ENCODE measurements around the gene RASSF3. TPM values are rescaled to one million over a fixed set of nuclear protein-coding genes. Genes with fewer than 3 reads are reported as not detected.

RASSF3 gene
- total and polyA plus RNA-seq, 10 of the 15 experiments (the other 5 are each of a cell fraction or from before 2014, with no cell fraction given), result 6.9 to 62.4 (median 30.3) TPM

- ChIA-PET RAD21 (ENCODE audit: unreplicated experiment) (no interaction called here), SMC1A (ENCODE audit: uncharacterized antibody, unreplicated experiment) (interaction anchor here (1.4 kb wide), 1 partner anchor 10 kb away, joined by 5 read pairs; no protein-coding TSS in a partner anchor), CTCF (interaction anchor here (0.7 to 1.0 kb wide), 3 partner anchors 9 to 117 kb away, joined by 3 to 4 read pairs (median 3); no protein-coding TSS in a partner anchor), POLR2A (interaction anchor here (0.6 kb wide), 1 partner anchor 46 kb away, joined by 3 read pairs; no protein-coding TSS in a partner anchor)
- Histone ChIP-seq H4K20me1 (ENCODE audit: control insufficient read depth, insufficient read depth) (no peaks in the 10 kb centered on the region), H3K4me1 (ENCODE audit: control insufficient read depth, insufficient read depth, low read length) (no peaks in the 10 kb centered on the region), H3K9ac (ENCODE audit: control insufficient read depth, insufficient read depth, low read length) (no peak overlapping the region), H3K4me2 (ENCODE audit: control insufficient read depth, insufficient read depth) (no peak overlapping the region), H2AFZ (ENCODE audit: control insufficient read depth, low read depth, low read length) (no peak overlapping the region), H3K27me3 (replicated peaks in 1 of 2; ENCODE audit: control insufficient read depth in 2 of 2, insufficient read depth in 2 of 2, low read length in 1 of 2) (no peaks in the 10 kb centered on the region), H3K4me3 (no peak overlapping the region), H3K9me3 (replicated peaks; ENCODE audit: control insufficient read depth, insufficient read depth, low read length) (no peaks in the 10 kb centered on the region), H3K36me3 (ENCODE audit: control insufficient read depth in 2 of 2, insufficient read depth in 2 of 2, low read length in 1 of 2) (no peaks in the 10 kb centered on the region), H3K79me2 (ENCODE audit: control insufficient read depth, insufficient read depth, low read length) (no peaks in the 10 kb centered on the region), H3K27ac (ENCODE audit: control insufficient read depth, insufficient read depth) (no peak overlapping the region)
- intact Hi-C loops (cut with micrococcal nuclease; ENCODE audit: unreplicated experiment), result no loop called here
- FAIRE-seq (no peak), ATAC-seq (no peak), DNase-seq (ENCODE audit: low read depth, low spot score) (no peak)
- 8% methylated on average over 2 of the region's 2 CpGs for WGBS (ENCODE audit: insufficient coverage, insufficient replicate concordance, low lambda C conversion rate, missing lambda C conversion rate)
- no TSS peak for BruUV-seq (replicated peaks)
- in situ Hi-C loops (cut with MboI), result no loop called here
- TF ChIP-seq SMARCA5 (IDR thresholded peaks at IDR 0.05) (no peak), NFXL1 (IDR thresholded peaks at IDR 0.05; ENCODE audit: borderline replicate concordance) (no peak), ZBTB33 (IDR thresholded peaks at IDR 0.05) (no peak), GABPA (IDR thresholded peaks at IDR 0.05; ENCODE audit: low read depth) (no peak), POLR2AphosphoS2 (IDR thresholded peaks at IDR 0.05; ENCODE audit: low read depth, low read length) (no peak), CHD2 (IDR thresholded peaks at IDR 0.05; ENCODE audit: borderline replicate concordance, low read depth, low read length) (no peak), ZNF207 (IDR thresholded peaks at IDR 0.05; ENCODE audit: borderline replicate concordance) (no peak), RUNX3 (IDR thresholded peaks at IDR 0.05; ENCODE audit: low read length) (no peak), FOS (IDR thresholded peaks at IDR 0.05; ENCODE audit: borderline replicate concordance, extremely low read depth, insufficient read length) (no peak), CHD4 (IDR thresholded peaks at IDR 0.05) (no peak)
Observed at GRCh38 chr12:64580681-64581080, 29.6 kb upstream of the RASSF3 start.
